ENCODE data around the gene PSMB5. TPM values are rescaled to one million over a fixed set of nuclear protein-coding genes. Genes with fewer than 3 reads are reported as not detected.

The PSMB5 gene
- polyA plus RNA-seq, 5 donors: 155 to 205 (median 174) TPM

- no peak for DNase-seq
Measured at GRCh38 chr14:23062002-23062401, 27.3 kb upstream of the PSMB5 start.

GRCh38 chr14:23060536-23061260 is 26.0 kb upstream of the PSMB5 start:
- DNase-seq: no peak

GRCh38 chr14:23058654-23059504 is 24.2 kb upstream of the PSMB5 start:
- DNase-seq: no peak

- DNase-seq: peak; percentile 80 to 88
Measured at GRCh38 chr14:23057757-23058653, 23.3 kb upstream of the PSMB5 start.

- peak; percentile 65 to 76 for DNase-seq
Measured at GRCh38 chr14:23056956-23057756, 22.5 kb upstream of the PSMB5 start, which contains the start of gene CDH24. TSS of gene CDH24 (minus strand) at chr14:23057520. CDS start at chr14:23055733, 1,787 bp downstream.

GRCh38 chr14:23056145-23056955 is 21.6 kb upstream of the PSMB5 start:
- DNase-seq: no peak

GRCh38 chr14:23055621-23056144 is 21.0 kb upstream of the PSMB5 start:
- DNase-seq: no peak

GRCh38 chr14:23055147-23055550 is 20.4 kb upstream of the PSMB5 start:
- no peak for DNase-seq

GRCh38 chr14:23054000-23054811 is 19.5 kb upstream of the PSMB5 start:
- DNase-seq: no peak

GRCh38 chr14:23053426-23053825 is 18.7 kb upstream of the PSMB5 start:
- DNase-seq: no peak

- DNase-seq: no peak
Measured at GRCh38 chr14:23052671-23053070, 18.0 kb upstream of the PSMB5 start.

- DNase-seq: no peak
Measured at GRCh38 chr14:23052182-23052623, 17.5 kb upstream of the PSMB5 start.

GRCh38 chr14:23051141-23052057 is 16.7 kb upstream of the PSMB5 start:
- DNase-seq: no peak

GRCh38 chr14:23049011-23049410 is 14.3 kb upstream of the PSMB5 start:
- no peak for DNase-seq

GRCh38 chr14:23047751-23048693 is 13.3 kb upstream of the PSMB5 start:
- no peak for DNase-seq

- DNase-seq: no peak
Measured at GRCh38 chr14:23047034-23047634, 12.4 kb upstream of the PSMB5 start.
